A549 (cell line): ENCODE data around the gene UMOD. TPM values are rescaled to one million over a fixed set of nuclear protein-coding genes. Genes with fewer than 3 reads are reported as not detected.

Source experiments
- ATAC-seq, 2 experiments: fragments of 200-7000 bp in 1 of 2; fragments of >200 bp in 1 of 2; cut with Nextera tagmentation in 1 of 2; cut with Tn5 transposase in 1 of 2; 3 replicates each; pipeline versions ENCODE4 v1.8.0 to v1.9.1; 2018 to 2020; ENCODE audit warnings: mild to moderate bottlenecking in 1 of 2, moderate library complexity in 1 of 2
- CTCF ChIA-PET: fragments of 300-600 bp; sonication (Branson Sonifier 250); formaldehyde crosslinking; extraction: SDS; loops from one replicate; lab custom pipeline; 2021; ENCODE audit warnings: antibody characterized with exemption, inconsistent platforms; lab: Yijun Ruan, JAX
- POLR2A ChIA-PET: fragments of 350-600 bp; formaldehyde crosslinking; extraction: SDS; loops from one replicate; lab custom pipeline; 2021; ENCODE audit warnings: antibody characterized with exemption, inconsistent platforms; lab: Yijun Ruan, JAX
- DNase-seq, 2 experiments: peaks; one replicate each; pipeline versions ENCODE4 v3.0.0 to v3.0.0-alpha.2; 2011 to 2016; ENCODE audit warnings: low read depth in 1 of 2, low spot score in 1 of 2
- FAIRE-seq: peaks from 2 replicates; lab custom pipeline; 2011; peaks lifted over from hg19 to GRCh38; lab: Jason Lieb, UNC
- H3K27ac ChIP-seq, 2 experiments: fragments of >200 bp; sonication (Bioruptor Twin); formaldehyde crosslinking; 3 replicates each; pipeline ENCODE4 v1.5.1; 2016 to 2017
- H3K4me1 ChIP-seq: fragments of >200 bp; sonication (Bioruptor Twin); formaldehyde crosslinking; 3 replicates; pipeline ENCODE4 v1.6.1; 2016
- H3K4me2 ChIP-seq: fragments of >200 bp; sonication (Bioruptor Twin); formaldehyde crosslinking; 3 replicates; pipeline ENCODE4 v1.6.1; 2016
- H3K4me3 ChIP-seq: fragments of >200 bp; sonication (Bioruptor Twin); formaldehyde crosslinking; 3 replicates; pipeline ENCODE4 v1.5.1; 2016
- H3K9me3 ChIP-seq: fragments of >200 bp; sonication (Bioruptor Twin); formaldehyde crosslinking; 3 replicates; pipeline ENCODE4 v1.6.1; 2016
- FOSL2 ChIP-seq, 2 experiments: fragments of 450-650 bp in 1 of 2; fragments of >200 bp in 1 of 2; sonication (Bioruptor Twin) in 1 of 2; formaldehyde crosslinking; IDR thresholded peaks; 2 replicates each; pipeline versions ENCODE4 v1.5.0 to v1.6.1; 2016 to 2020; ENCODE audit warnings: mild to moderate bottlenecking in 1 of 2, moderate library complexity in 1 of 2
- GATA3 ChIP-seq: IDR thresholded peaks from 2 replicates; pipeline ENCODE4 v1.6.1; 2012; ENCODE audit warnings: borderline replicate concordance
- HMGXB4 ChIP-seq: fragments of 250-450 bp; sonication (Bioruptor Pico); IDR thresholded peaks from 2 replicates; pipeline ENCODE4 v1.5.0; 2021; ENCODE audit warnings: mild to moderate bottlenecking, moderate library complexity, borderline replicate concordance
- HOXA7 ChIP-seq: fragments of 250-450 bp; sonication (Bioruptor Pico); IDR thresholded peaks from 2 replicates; pipeline ENCODE4 v1.5.0; 2020; ENCODE audit warnings: mild to moderate bottlenecking, moderate library complexity
- ZFP36 ChIP-seq: fragments of 450-650 bp; IDR thresholded peaks from 2 replicates; pipeline ENCODE4 v1.6.1; 2014; ENCODE audit warnings: borderline replicate concordance; ENCODE audit not compliant: partially characterized antibody
- WGBS: methylation state at CpG from one replicate; pipeline ENCODE4 v1.1.6; 2017; ENCODE audit errors: missing lambda C conversion rate; 5-methylcytosine and 5-hydroxymethylcytosine counted together
- polyA plus RNA-seq, 4 experiments: library from polyadenylated mRNA; depleted of rRNA in 3 of 4; stranded (reverse); fragments of >200 nt; fragmentation: RNase III in 1 of 4; extraction: RNeasy Plus Mini Kit Qiagen cat#74134 plus additional on column Dnase treatment in 1 of 4; gene quantifications; 2 replicates in 3 of 4; 3 replicates in 1 of 4; pipeline ENCODE4 v1.2.3, GENCODE V29; 2011 to 2017

UMOD gene
- polyA plus RNA-seq, 2 of the 4 experiments (the other 2 are of a cell fraction): not detected

GRCh38 chr16:20289571-20289970, 62.9 kb downstream of the UMOD start:
- WGBS: 6% methylated on average over 3 of the region's 3 CpGs
- H3K4me1 ChIP-seq: no peaks in the 10 kb centered on the region
- no peak overlapping the region for H3K27ac ChIP-seq
- ChIA-PET CTCF (interaction anchor here (7.5 to 19.2 kb wide), 2 partner anchors 10 to 379 kb away, joined by 53 to 316 read pairs; no protein-coding TSS in a partner anchor), POLR2A (no interaction called here)
- H3K9me3 ChIP-seq: no peaks in the 10 kb centered on the region
- no peak for DNase-seq
- FAIRE-seq: no peak
- TF ChIP-seq FOSL2 (IDR thresholded peaks at IDR 0.05) (no peak), FOSL2 (CRISPR knock-in tag; IDR thresholded peaks at IDR 0.05) (no peak), ZFP36 (no peak), HOXA7 (CRISPR knock-in tag) (no peak)
- ATAC-seq: no peak
- no peak overlapping the region for H3K4me2 ChIP-seq
- H3K4me3 ChIP-seq: no peak overlapping the region

GRCh38 chr16:20285993-20286499, 66.5 kb downstream of the UMOD start:
- Histone ChIP-seq H3K27ac (no peak overlapping the region), H3K9me3 (no peaks in the 10 kb centered on the region), H3K4me2 (no peak overlapping the region), H3K4me3 (no peak overlapping the region), H3K4me1 (no peaks in the 10 kb centered on the region)
- ChIA-PET POLR2A (no interaction called here), CTCF (interaction anchor here (7.5 to 19.2 kb wide), 2 partner anchors 14 to 375 kb away, joined by 53 to 316 read pairs; no protein-coding TSS in a partner anchor)
- TF ChIP-seq HOXA7 (CRISPR knock-in tag) (no peak), GATA3 (no peak), HMGXB4 (CRISPR knock-in tag) (no peak)
- FAIRE-seq (no peak), DNase-seq (no peak), ATAC-seq (no peak)
- WGBS: 37% methylated on average over 6 of the region's 6 CpGs

Other genes starting within 250 kb of the UMOD start
- gene GP2, start 25.2 kb downstream of the UMOD start, polyA plus RNA-seq (2011; rRNA removed): not detected in 2 replicates
- gene GP2, start 25.2 kb downstream of the UMOD start, polyA plus RNA-seq (2017; fragmentation: RNase III; extraction: RNeasy Plus Mini Kit Qiagen cat#74134 plus additional on column Dnase treatment): not detected in 3 replicates
- not detected in 2 replicates for gene PDILT, start 52.0 kb upstream of the UMOD start, polyA plus RNA-seq (2011; rRNA removed)
- not detected in 3 replicates for gene PDILT, start 52.0 kb upstream of the UMOD start, polyA plus RNA-seq (2017; fragmentation: RNase III; extraction: RNeasy Plus Mini Kit Qiagen cat#74134 plus additional on column Dnase treatment)
- gene ACSM5, start 56.8 kb upstream of the UMOD start, polyA plus RNA-seq (2011; rRNA removed): not detected in 2 replicates
- gene ACSM5, start 56.8 kb upstream of the UMOD start, polyA plus RNA-seq (2017; fragmentation: RNase III; extraction: RNeasy Plus Mini Kit Qiagen cat#74134 plus additional on column Dnase treatment): not detected in 3 replicates
- not detected in 2 replicates for gene ACSM2A, start 98.8 kb upstream of the UMOD start, polyA plus RNA-seq (2011; rRNA removed)
- gene ACSM2A, start 98.8 kb upstream of the UMOD start, polyA plus RNA-seq (2017; fragmentation: RNase III; extraction: RNeasy Plus Mini Kit Qiagen cat#74134 plus additional on column Dnase treatment): not detected in 3 replicates
- not detected in 2 replicates for gene ACSM2B, start 223.7 kb upstream of the UMOD start, polyA plus RNA-seq (2011; rRNA removed)
- not detected in 3 replicates for gene ACSM2B, start 223.7 kb upstream of the UMOD start, polyA plus RNA-seq (2017; fragmentation: RNase III; extraction: RNeasy Plus Mini Kit Qiagen cat#74134 plus additional on column Dnase treatment)